Ovary (tissue), 9 donors: Measurements from ENCODE around the gene METRNL. TPM values are rescaled to one million over a fixed set of nuclear protein-coding genes. Genes with fewer than 3 reads are reported as not detected.

Experiments used
- DNase-seq, 5 donors: peaks; one replicate each; pipeline ENCODE4 v3.0.0-alpha.2; 2019 to 2020
- H3K27ac ChIP-seq, 2 donors: fragments of 200-600 bp; one replicate each; pipeline versions ENCODE4 v1.5.1 to v1.8.0; 2019 to 2022
- H3K27me3 ChIP-seq: fragments of 200-600 bp; one replicate; pipeline ENCODE4 v1.8.0; 2022
- H3K36me3 ChIP-seq: fragments of 200-600 bp; sonication (generic); one replicate; pipeline ENCODE4 v1.5.1; 2019
- H3K4me1 ChIP-seq: one replicate; pipeline ENCODE4 v1.8.1; 2013; ENCODE audit warnings: mild to moderate bottlenecking, moderate library complexity; ENCODE audit not compliant: insufficient read depth
- H3K4me3 ChIP-seq: fragments of 200-600 bp; sonication (generic); one replicate; pipeline ENCODE4 v1.5.1; 2017
- H3K9me3 ChIP-seq, 2 donors: fragments of 200-600 bp in 1 of 2; sonication (generic) in 1 of 2; one replicate each; pipeline versions ENCODE4 v1.5.1 to v1.8.1; 2013 to 2019; ENCODE audit warnings: mild to moderate bottlenecking in 1 of 2, moderate library complexity in 1 of 2
- CTCF ChIP-seq, 3 donors: fragments of 450-650 bp in 2 of 3; fragments of 200-600 bp in 1 of 3; IDR thresholded peaks; one replicate each; pipeline versions ENCODE4 v1.5.1 to v1.8.0; 2016 to 2022; ENCODE audit warnings: antibody characterized with exemption in 3 of 3, mild to moderate bottlenecking in 1 of 3
- EP300 ChIP-seq: sonication (generic); formaldehyde crosslinking; IDR thresholded peaks from one replicate; pipeline ENCODE4 v1.6.1; 2017; ENCODE audit warnings: antibody characterized with exemption
- POLR2A ChIP-seq: fragments of 450-650 bp; IDR thresholded peaks from one replicate; pipeline ENCODE4 v1.6.1; 2017; ENCODE audit warnings: antibody characterized with exemption, mild to moderate bottlenecking, moderate library complexity
- WGBS, 3 donors: extraction: QIAGEN DNeasy Blood & Tissue Kit in 1 of 3; methylation state at CpG; one replicate each; pipeline versions ENCODE4 v1.1.5 to v1.1.7; 2013 to 2017; 5-methylcytosine and 5-hydroxymethylcytosine counted together
- intact Hi-C, 4 donors: fragments of 100-400 bp; cut with DNase I; formaldehyde crosslinking; loops; one replicate each; pipeline versions ENCODE4 v1.11.0 to v1.15.1; 2022 to 2023
- polyA plus RNA-seq, 2 donors: library from polyadenylated mRNA; stranded (reverse); fragments of 200-250 nt in 1 of 2; fragments of 350-450 nt in 1 of 2; fragmentation: Illumina TruSeq in 1 of 2; extraction: RNeasy Lipid Tissue Mini Kit (QIAGEN cat#74804) in 1 of 2; gene quantifications; one replicate each; pipeline ENCODE4 v1.2.3, GENCODE V29; 2013 to 2014
- total RNA-seq, 7 donors: library from RNA; depleted of rRNA in 2 of 7; stranded (reverse); fragments of >200 nt in 2 of 7; fragmentation: NEBNext Ultra II Directional in 3 of 7; extraction: Animal tissue kit (Norgen Biotek cat#: 25700) in 3 of 7; gene quantifications; one replicate each; pipeline versions ENCODE4 v1.1.0 to v1.2.4, GENCODE V29; 2016 to 2023
- donor health status: DM: no; HTN: no; CAD: no; lungs with moderate emphysema.
- donor health status: DM: no; HTN: no; CAD: no.
- donor health status: Bipolar disorder and iron deficiency.
- donor health status: DM: yes; HTN: yes; CAD: no.
- donor health status: DM: no; HTN: no; CAD: no.
- donor health status: DM: yes; HTN: yes; CAD: no.

METRNL gene
- total and polyA plus RNA-seq, 9 donors = 4.3 to 84.3 (median 29.4) TPM

- Histone ChIP-seq H3K9me3 (no peaks in the 10 kb centered on the region), H3K27me3 (no peaks in the 10 kb centered on the region), H3K27ac (peak overlapping the region in 1 of 2 donors; percentile 9), H3K4me1 (peaks cover 9% of the 10 kb centered on the region), H3K4me3 (no peak overlapping the region), H3K36me3 (no peaks in the 10 kb centered on the region)
- DNase-seq = peak in 1 of 5 donors; percentile 36
- intact Hi-C loops = no loop called here
- TF ChIP-seq POLR2A (no peak), CTCF (IDR thresholded peaks at IDR 0.05) (no peak), EP300 (no peak)
- WGBS, 3 donors = 81 to 93% (median 89%) methylated on average over 20 of the region's 20 CpGs
Measured at GRCh38 chr17:83082909-83083367, 3.5 kb downstream of the METRNL start.

- DNase-seq = peak in 2 of 5 donors; percentile 27 to 59
Measured at GRCh38 chr17:83083368-83084201, 4.2 kb downstream of the METRNL start.

GRCh38 chr17:83084214-83084613 is 4.8 kb downstream of the METRNL start:
- Histone ChIP-seq H3K27ac (no peak overlapping the region), H3K9me3 (no peaks in the 10 kb centered on the region), H3K4me3 (no peak overlapping the region), H3K27me3 (no peaks in the 10 kb centered on the region), H3K4me1 (peaks cover 9% of the 10 kb centered on the region), H3K36me3 (no peaks in the 10 kb centered on the region)
- TF ChIP-seq POLR2A (no peak), CTCF (IDR thresholded peaks at IDR 0.05) (no peak), EP300 (no peak)
- WGBS, 3 donors = 76 to 79% (median 78%) methylated on average over 9 of the region's 9 CpGs
- DNase-seq = no peak
- intact Hi-C loops = no loop called here

More at GRCh38 chr17:83083368-83084201, 4.2 kb downstream of the METRNL start:
- Histone ChIP-seq H3K27ac (peak overlapping the region in 1 of 2 donors; percentile 9), H3K4me3 (no peak overlapping the region), H3K4me1 (peaks cover 9% of the 10 kb centered on the region), H3K9me3 (no peaks in the 10 kb centered on the region), H3K27me3 (no peaks in the 10 kb centered on the region), H3K36me3 (no peaks in the 10 kb centered on the region)
- 43 to 49% (median 44%) methylated on average over 25 of the region's 25 CpGs for WGBS, 3 donors
- intact Hi-C loops = no loop called here
- TF ChIP-seq POLR2A (no peak), CTCF (IDR thresholded peaks at IDR 0.05) (no peak), EP300 (no peak)

- H3K9me3 ChIP-seq = no peaks in the 10 kb centered on the region
- H3K27ac ChIP-seq = no peak overlapping the region
- peak in 1 of 5 donors; percentile 28 for DNase-seq
- no peak overlapping the region for H3K4me3 ChIP-seq
- no peaks in the 10 kb centered on the region for H3K27me3 ChIP-seq
- peaks cover 9% of the 10 kb centered on the region for H3K4me1 ChIP-seq
- no peaks in the 10 kb centered on the region for H3K36me3 ChIP-seq
- intact Hi-C loops = no loop called here
- WGBS, 3 donors = 93 to 95% (median 94%) methylated on average over 27 of the region's 27 CpGs
- TF ChIP-seq CTCF (IDR thresholded peaks at IDR 0.05) (no peak), EP300 (no peak), POLR2A (no peak)
Measured at GRCh38 chr17:83084621-83085056, 5.2 kb downstream of the METRNL start.
